HG03159 (cell line): Measurements from ENCODE around the gene CHRM5.
"Not testable (repeated sequence)": the region's sequence is repeated elsewhere in the genome, so short reads cannot be mapped to it uniquely, and the experiment has no call there.

ENCODE experiments used
- ATAC-seq: cut with Tn5 transposase; IDR thresholded peaks from one replicate; pipeline ENCODE4 v1.9.1; 2021; ENCODE audit warnings: mild to moderate bottlenecking, moderate library complexity; ENCODE audit not compliant: unreplicated experiment

Gene CHRM5

GRCh38 chr15:33987444-33987843, 19.1 kb downstream of the CHRM5 start:
- ATAC-seq, result no peak

- ATAC-seq, result no peak
These were observed 20.1 kb downstream of the CHRM5 start for GRCh38 chr15:33988384-33988783.

- no peak for ATAC-seq
These were observed 25.8 kb downstream of the CHRM5 start for GRCh38 chr15:33994005-33994615.

GRCh38 chr15:33995666-33996065, 27.4 kb downstream of the CHRM5 start:
- not testable (repeated sequence) for ATAC-seq

GRCh38 chr15:34001536-34001935, 33.2 kb downstream of the CHRM5 start:
- no peak for ATAC-seq

- ATAC-seq, result no peak
These were observed 38.1 kb downstream of the CHRM5 start for GRCh38 chr15:34006381-34006780.

- no peak for ATAC-seq
These were observed 41.4 kb downstream of the CHRM5 start for GRCh38 chr15:34009656-34010055.

GRCh38 chr15:34010921-34011320, 42.6 kb downstream of the CHRM5 start:
- no peak for ATAC-seq

GRCh38 chr15:34011481-34011880, 43.2 kb downstream of the CHRM5 start:
- no peak for ATAC-seq

- ATAC-seq, result no peak
These were observed 44.2 kb downstream of the CHRM5 start for GRCh38 chr15:34012461-34013028.

GRCh38 chr15:34013746-34014145, 45.4 kb downstream of the CHRM5 start:
- no peak for ATAC-seq

- ATAC-seq, result no peak
These were observed 46.3 kb downstream of the CHRM5 start for GRCh38 chr15:34014556-34014955.

GRCh38 chr15:34018021-34018645, 49.8 kb downstream of the CHRM5 start:
- ATAC-seq, result no peak

- ATAC-seq, result not testable (repeated sequence)
These were observed 50.4 kb downstream of the CHRM5 start for GRCh38 chr15:34018738-34019137.

- no peak for ATAC-seq
These were observed 51.2 kb downstream of the CHRM5 start for GRCh38 chr15:34019369-34019990.

- ATAC-seq, result no peak
These were observed 55.6 kb downstream of the CHRM5 start for GRCh38 chr15:34023907-34024306.

GRCh38 chr15:34025252-34025651, 57.0 kb downstream of the CHRM5 start:
- no peak for ATAC-seq

GRCh38 chr15:34027606-34028005, 59.3 kb downstream of the CHRM5 start:
- ATAC-seq, result no peak

GRCh38 chr15:34031987-34032760, 63.9 kb downstream of the CHRM5 start:
- no peak for ATAC-seq

- peak; percentile 66 for ATAC-seq
These were observed 70.0 kb downstream of the CHRM5 start for GRCh38 chr15:34038023-34038870.
